ENCODE results near the gene WDR7.

DNA sequence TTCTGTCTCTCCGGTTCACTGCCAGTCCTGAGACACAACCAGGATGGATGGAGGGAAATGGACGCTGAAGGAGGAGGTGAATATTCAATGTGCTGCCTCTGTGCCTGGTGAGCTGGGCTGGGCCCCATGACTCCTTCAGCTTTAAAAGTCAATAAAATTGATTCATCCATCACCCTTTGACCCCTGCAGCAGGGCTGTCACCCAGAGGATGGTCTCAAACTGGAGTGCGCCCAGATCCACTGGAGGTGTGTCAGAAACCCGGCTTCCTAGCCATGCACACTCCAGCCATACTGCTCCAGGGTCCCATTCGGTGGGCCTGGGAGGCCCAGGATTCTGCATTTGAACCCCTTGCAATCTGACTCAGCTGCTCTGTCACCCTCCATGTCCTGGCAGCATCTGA is 401.6 kb downstream of the WDR7 start:
- TF ChIP-seq, protein P1, sequence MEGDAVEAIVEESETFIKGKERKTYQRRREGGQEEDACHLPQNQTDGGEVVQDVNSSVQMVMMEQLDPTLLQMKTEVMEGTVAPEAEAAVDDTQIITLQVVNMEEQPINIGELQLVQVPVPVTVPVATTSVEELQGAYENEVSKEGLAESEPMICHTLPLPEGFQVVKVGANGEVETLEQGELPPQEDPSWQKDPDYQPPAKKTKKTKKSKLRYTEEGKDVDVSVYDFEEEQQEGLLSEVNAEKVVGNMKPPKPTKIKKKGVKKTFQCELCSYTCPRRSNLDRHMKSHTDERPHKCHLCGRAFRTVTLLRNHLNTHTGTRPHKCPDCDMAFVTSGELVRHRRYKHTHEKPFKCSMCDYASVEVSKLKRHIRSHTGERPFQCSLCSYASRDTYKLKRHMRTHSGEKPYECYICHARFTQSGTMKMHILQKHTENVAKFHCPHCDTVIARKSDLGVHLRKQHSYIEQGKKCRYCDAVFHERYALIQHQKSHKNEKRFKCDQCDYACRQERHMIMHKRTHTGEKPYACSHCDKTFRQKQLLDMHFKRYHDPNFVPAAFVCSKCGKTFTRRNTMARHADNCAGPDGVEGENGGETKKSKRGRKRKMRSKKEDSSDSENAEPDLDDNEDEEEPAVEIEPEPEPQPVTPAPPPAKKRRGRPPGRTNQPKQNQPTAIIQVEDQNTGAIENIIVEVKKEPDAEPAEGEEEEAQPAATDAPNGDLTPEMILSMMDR (IDR thresholded peaks at IDR 0.05) = no peak
- no peak for TF ChIP-seq ZFX (IDR thresholded peaks at IDR 0.05; ENCODE audit: borderline replicate concordance)
